ENCODE results near the gene CNOT6L. TPM values are rescaled to one million over a fixed set of nuclear protein-coding genes. Genes with fewer than 3 reads are reported as not detected.

Gene CNOT6L
- total RNA-seq, 1 donor from 2014 or later = 49.4 TPM

DNA sequence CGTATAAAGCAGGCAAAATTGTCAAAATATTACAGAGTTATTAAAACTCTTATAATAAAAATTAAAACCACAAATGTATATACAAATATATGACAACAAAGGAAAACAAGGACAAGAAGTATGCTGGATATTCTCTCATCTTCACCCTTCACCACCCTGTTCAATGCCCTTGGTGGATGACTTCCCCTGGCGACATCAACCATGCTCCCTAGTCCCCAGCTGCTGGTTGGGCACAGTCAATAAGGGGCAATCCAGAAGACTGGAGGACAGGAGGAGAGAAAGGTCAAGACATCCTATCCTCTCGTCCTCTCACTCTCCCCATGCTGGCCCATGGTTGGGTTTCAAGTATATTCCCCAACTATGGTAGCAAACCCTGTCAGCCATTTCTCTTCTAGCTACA is 142.3 kb downstream of the CNOT6L start:
- TF ChIP-seq CTCF (IDR thresholded peaks at IDR 0.05; ENCODE audit: unreplicated experiment) = no peak
- no peaks in the 10 kb centered on the region for H3K27me3 Mint-ChIP-seq (ENCODE audit: low read depth)
- H3K36me3 Mint-ChIP-seq = no peaks in the 10 kb centered on the region
- no peaks in the 10 kb centered on the region for H3K4me1 Mint-ChIP-seq
- no peak overlapping the region for H3K4me3 Mint-ChIP-seq
- no peak overlapping the region for H3K27ac Mint-ChIP-seq
- peaks cover 4% of the 10 kb centered on the region for H3K9me3 Mint-ChIP-seq
- DNase-seq (ENCODE audit: low spot score in 2 of 2, unreplicated experiment in 2 of 2) = no peak

- no peak for DNase-seq (ENCODE audit: low spot score in 2 of 2, unreplicated experiment in 2 of 2)
- no peak overlapping the region for H3K4me3 Mint-ChIP-seq
- no peaks in the 10 kb centered on the region for H3K36me3 Mint-ChIP-seq
- H3K4me1 Mint-ChIP-seq = no peaks in the 10 kb centered on the region
- H3K27ac Mint-ChIP-seq = no peak overlapping the region
- no peaks in the 10 kb centered on the region for H3K27me3 Mint-ChIP-seq (ENCODE audit: low read depth)
- no peak for TF ChIP-seq CTCF (IDR thresholded peaks at IDR 0.05; ENCODE audit: unreplicated experiment)
- H3K9me3 Mint-ChIP-seq = peaks cover 7% of the 10 kb centered on the region
These were observed 148.1 kb downstream of the CNOT6L start for GRCh38 chr4:77671051-77671450.

- TF ChIP-seq CTCF (IDR thresholded peaks at IDR 0.05; ENCODE audit: unreplicated experiment) = no peak
- DNase-seq (ENCODE audit: low spot score in 2 of 2, unreplicated experiment in 2 of 2) = no peak
- H3K27me3 Mint-ChIP-seq (ENCODE audit: low read depth) = no peaks in the 10 kb centered on the region
- H3K36me3 Mint-ChIP-seq = no peaks in the 10 kb centered on the region
- H3K4me1 Mint-ChIP-seq = no peaks in the 10 kb centered on the region
- no peak overlapping the region for H3K4me3 Mint-ChIP-seq
- no peak overlapping the region for H3K27ac Mint-ChIP-seq
- H3K9me3 Mint-ChIP-seq = peaks cover 3% of the 10 kb centered on the region
These were observed 149.1 kb downstream of the CNOT6L start for GRCh38 chr4:77669946-77670590.

DNA sequence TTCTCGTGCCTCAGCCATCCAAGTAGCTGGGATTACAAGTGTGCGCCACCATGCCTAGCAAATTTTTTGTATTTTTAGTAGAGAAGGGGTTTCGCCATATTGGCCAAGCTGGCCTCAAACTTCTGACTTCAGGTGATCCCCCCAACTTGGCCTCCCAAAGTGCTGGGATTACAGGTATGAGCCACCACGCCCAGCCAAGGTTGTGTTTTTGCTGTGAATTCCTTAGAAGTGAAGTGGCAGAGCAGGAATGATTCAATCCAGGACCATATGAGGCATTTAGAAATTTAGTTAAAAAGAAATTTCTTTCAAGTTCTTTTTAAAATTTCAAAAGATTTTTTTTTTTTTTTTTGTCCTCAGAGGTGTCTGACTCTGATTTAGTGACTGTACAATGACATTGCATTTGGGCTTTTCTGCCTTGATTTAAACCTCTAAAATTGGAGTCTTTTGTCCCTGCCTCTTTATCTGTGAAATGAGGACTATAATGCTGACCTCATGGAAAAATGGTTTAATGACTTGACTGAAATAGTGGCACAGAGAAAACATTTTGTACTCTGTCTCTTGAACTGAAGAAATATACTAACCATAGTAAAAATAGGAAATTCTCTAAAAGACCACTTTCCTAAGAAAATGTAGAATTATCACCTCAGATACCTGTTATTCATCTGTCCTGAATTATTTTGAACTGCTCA is 153.6 kb downstream of the CNOT6L start:
- H3K4me3 Mint-ChIP-seq = no peak overlapping the region
- H3K4me1 Mint-ChIP-seq = no peaks in the 10 kb centered on the region
- no peaks in the 10 kb centered on the region for H3K27me3 Mint-ChIP-seq (ENCODE audit: low read depth)
- H3K36me3 Mint-ChIP-seq = no peaks in the 10 kb centered on the region
- no peak overlapping the region for H3K27ac Mint-ChIP-seq
- TF ChIP-seq CTCF (IDR thresholded peaks at IDR 0.05; ENCODE audit: unreplicated experiment) = no peak
- no peak for DNase-seq (ENCODE audit: low spot score in 2 of 2, unreplicated experiment in 2 of 2)
- H3K9me3 Mint-ChIP-seq = peaks cover 3% of the 10 kb centered on the region

Other genes with a start within 250 kb of the CNOT6L start
- gene CXCL13, start 213.5 kb downstream of the CNOT6L start, total RNA-seq = not detected in 3 replicates
- 25.0 to 27.8 TPM (median 27.0 TPM) in 3 replicates for gene MRPL1, start 43.5 kb upstream of the CNOT6L start, total RNA-seq
- gene FRAS1, start 238.0 kb upstream of the CNOT6L start, total RNA-seq = 45.3 to 52.8 TPM (median 51.9 TPM) in 3 replicates